SK-N-SH (cell line): ENCODE measurements around the gene GLOD4.

ENCODE experiments used
- CHD2 ChIP-seq: fragments of 150-350 bp; IDR thresholded peaks from 2 replicates; pipeline ENCODE4 v1.6.1; 2018; ENCODE audit warnings: low read length; ENCODE audit not compliant: partially characterized antibody
- CTCF ChIP-seq: fragments of 200-600 bp; sonication (generic); IDR thresholded peaks from 2 replicates; pipeline ENCODE4 v1.6.1; 2017; ENCODE audit warnings: antibody characterized with exemption, mild to moderate bottlenecking, moderate library complexity
- EP300 ChIP-seq, 2 experiments: IDR thresholded peaks; 2 replicates each; pipeline versions ENCODE4 v1.4.0 to v1.6.1; 2012; ENCODE audit warnings: borderline replicate concordance in 1 of 2, low read depth in 1 of 2, low read length in 1 of 2
- FOSL2 ChIP-seq: IDR thresholded peaks from 2 replicates; pipeline ENCODE4 v1.4.0; 2012; ENCODE audit warnings: low read depth, mild to moderate bottlenecking, moderate library complexity, borderline replicate concordance
- JUND ChIP-seq: IDR thresholded peaks from 2 replicates; pipeline ENCODE4 v1.4.0; 2012
- POLR2AphosphoS5 ChIP-seq: IDR thresholded peaks from 2 replicates; pipeline ENCODE4 v1.6.1; 2012; ENCODE audit warnings: low read depth, low read length
- REST ChIP-seq: IDR thresholded peaks from 2 replicates; pipeline ENCODE4 v1.6.1; 2012; ENCODE audit warnings: mild to moderate bottlenecking, low read depth, low read length, moderate library complexity
- SIN3A ChIP-seq: IDR thresholded peaks from 2 replicates; pipeline ENCODE4 v1.6.1; 2012; ENCODE audit warnings: low read depth, mild to moderate bottlenecking, low read length, moderate library complexity, borderline replicate concordance

GRCh38 chr17:743139-743538 lies 38.9 kb downstream of the GLOD4 start:
- no peak for TF ChIP-seq CTCF
- no peak for TF ChIP-seq JUND
- no peak for TF ChIP-seq REST
- TF ChIP-seq EP300 (IDR thresholded peaks at IDR 0.05; ENCODE audit: borderline replicate concordance in 1 of 2, low read depth in 1 of 2, low read length in 1 of 2): no peak
- no peak for TF ChIP-seq SIN3A
- TF ChIP-seq CHD2: no peak
- no peak for TF ChIP-seq POLR2AphosphoS5
- no peak for TF ChIP-seq FOSL2
